Measurements from ENCODE around the gene CARMIL1. TPM values are rescaled to one million over a fixed set of nuclear protein-coding genes. Genes with fewer than 3 reads are reported as not detected.

CARMIL1 gene
- 10.3 TPM for total RNA-seq
- long read RNA-seq, partial matches to known transcripts, result 2 of 9 reads
- long read RNA-seq, other reads (novel, unspliced or antisense), result 7 of 9 reads

GRCh38 chr6:25278914-25279747 is at the start of gene CARMIL1:
Gene CARMIL1 (plus strand): TSS chr6:25279374. CDS start chr6:25279796, 422 bp downstream.
- peak; percentile 93 for DNase-seq (ENCODE audit: low spot score)

DNA sequence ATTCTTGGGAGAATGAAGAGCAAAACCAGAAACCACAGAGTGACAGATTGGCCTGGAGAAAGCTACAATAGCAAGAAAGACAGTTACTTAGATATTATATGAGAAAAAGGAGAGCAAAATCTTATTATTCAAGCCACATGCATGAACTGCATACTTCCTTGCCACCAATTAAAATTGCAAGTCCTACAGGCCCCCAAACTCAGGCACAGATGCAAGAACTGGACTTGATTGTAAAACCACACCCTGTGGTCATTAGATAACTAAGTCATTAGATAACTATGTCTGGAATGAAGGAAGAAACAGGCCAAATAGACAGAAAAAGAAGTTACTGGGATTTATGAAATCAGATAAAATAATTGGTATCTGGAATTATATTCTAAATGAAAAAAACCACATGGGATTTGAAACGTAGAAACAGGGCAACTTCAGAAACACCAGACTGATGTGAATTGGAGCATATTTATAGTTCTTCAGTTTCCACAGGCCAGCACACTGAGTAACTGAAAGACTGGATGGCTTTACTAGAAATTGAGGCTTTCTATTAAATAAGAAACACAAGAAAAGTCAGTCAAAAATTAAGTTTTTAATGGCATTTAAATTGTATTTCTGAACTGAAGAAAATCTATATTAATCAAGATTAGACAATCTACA is 49.4 kb upstream of the CARMIL1 start:
- no peak for DNase-seq (ENCODE audit: low spot score)

DNA sequence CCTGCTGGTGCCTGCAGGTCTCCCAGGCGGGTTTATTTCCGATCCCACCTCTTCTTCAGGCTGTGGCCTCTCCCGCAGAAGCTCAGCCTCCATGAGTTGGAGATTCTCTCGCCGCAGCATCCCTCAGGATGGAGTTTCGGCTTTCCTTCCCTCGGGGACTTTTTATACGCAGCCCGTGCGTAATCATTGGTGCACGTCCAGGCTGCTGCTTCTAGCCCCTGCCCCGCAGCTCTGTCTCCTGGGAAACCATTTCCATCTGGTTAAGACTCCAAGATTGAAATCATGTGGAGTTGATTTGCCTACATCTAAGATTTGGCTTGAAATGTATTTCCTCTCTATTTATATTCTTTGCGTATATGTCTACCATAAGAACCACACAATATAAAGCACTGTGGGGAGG is 46.7 kb upstream of the CARMIL1 start:
- no peak for DNase-seq (ENCODE audit: low spot score)

- no peak for DNase-seq (ENCODE audit: low spot score)
These were observed 45.9 kb upstream of the CARMIL1 start for GRCh38 chr6:25233226-25233625.

DNA sequence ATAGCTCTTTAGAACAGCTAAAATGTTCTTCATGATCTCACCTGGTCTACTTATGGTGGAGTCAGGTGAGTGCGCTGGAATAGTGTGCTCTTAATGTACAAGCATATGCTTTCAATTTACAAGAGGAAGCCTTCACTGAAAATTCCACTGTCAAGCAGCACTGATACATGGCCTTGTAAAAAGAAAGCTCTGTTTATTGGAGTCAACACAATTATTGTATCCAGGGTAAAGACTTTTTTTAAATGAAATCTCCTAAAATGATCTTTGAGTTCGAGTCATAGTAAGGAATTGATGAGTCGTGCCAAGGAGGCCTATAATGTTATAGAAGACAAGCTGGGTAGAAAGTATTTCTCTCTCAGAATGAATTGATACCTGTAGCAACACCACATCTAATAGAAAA is 41.6 kb upstream of the CARMIL1 start:
- no peak for DNase-seq (ENCODE audit: low spot score)

- DNase-seq (ENCODE audit: low spot score), result no peak
These were observed 40.1 kb upstream of the CARMIL1 start for GRCh38 chr6:25239059-25239458.

- DNase-seq (ENCODE audit: low spot score), result no peak
These were observed 39.7 kb upstream of the CARMIL1 start for GRCh38 chr6:25239498-25239897.

DNA sequence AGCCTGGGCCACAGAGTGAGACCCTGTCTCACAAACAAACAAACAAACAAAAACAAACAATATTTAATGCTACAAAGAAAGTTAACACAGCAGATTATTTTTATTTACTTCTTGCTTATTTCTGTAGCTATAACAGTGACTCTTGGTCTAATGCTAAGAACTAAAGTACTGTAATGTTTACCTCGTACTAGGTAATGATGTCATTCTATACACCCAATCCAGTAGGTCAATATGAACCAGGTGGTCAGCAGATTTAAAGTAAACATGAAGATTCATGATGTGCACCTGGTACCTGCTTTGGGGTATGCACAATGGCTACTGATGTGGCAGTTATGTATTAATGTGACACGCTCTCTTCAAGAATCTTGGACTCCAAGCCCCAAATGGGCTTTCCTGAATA is 36.6 kb upstream of the CARMIL1 start:
- no peak for DNase-seq (ENCODE audit: low spot score)

DNA sequence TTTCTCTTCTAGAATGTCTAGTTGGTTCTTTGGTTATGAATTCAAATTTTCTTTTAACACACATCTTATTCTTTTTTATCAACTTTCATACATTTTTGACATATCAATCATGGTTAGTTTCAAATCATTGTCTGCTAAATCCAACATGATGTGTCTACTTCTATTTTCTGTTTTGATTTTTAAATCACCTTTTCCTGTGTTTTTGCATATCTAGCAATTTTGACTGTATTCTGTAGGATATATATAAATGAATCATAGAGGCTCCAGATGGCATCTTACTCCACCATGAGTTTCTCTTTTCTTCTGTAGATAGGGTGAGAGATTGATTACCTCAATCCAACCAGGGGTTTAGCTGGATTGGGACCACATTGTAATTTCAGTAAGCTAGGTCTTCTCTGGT is 34.3 kb upstream of the CARMIL1 start:
- DNase-seq (ENCODE audit: low spot score), result no peak

GRCh38 chr6:25248123-25248522 is 31.1 kb upstream of the CARMIL1 start:
- DNase-seq (ENCODE audit: low spot score), result no peak

DNA sequence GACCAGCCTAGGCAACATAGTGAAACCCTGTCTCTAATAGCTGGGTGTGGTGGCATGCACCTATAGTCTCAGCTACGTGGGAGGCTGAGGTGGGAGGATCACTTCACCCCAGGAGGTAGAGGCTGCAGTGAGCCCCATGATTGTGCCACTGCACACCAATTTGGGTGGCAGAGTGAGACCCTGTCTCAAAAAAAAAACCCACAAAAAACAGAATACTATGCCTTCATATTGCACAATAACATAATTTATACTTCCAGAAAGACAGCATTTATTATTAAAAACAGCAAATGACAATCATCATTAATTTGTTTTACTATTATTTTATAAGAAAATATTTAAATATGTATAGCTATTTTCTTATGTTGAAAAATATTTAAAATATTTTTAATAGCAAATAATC is 30.0 kb upstream of the CARMIL1 start:
- no peak for DNase-seq (ENCODE audit: low spot score)

DNA sequence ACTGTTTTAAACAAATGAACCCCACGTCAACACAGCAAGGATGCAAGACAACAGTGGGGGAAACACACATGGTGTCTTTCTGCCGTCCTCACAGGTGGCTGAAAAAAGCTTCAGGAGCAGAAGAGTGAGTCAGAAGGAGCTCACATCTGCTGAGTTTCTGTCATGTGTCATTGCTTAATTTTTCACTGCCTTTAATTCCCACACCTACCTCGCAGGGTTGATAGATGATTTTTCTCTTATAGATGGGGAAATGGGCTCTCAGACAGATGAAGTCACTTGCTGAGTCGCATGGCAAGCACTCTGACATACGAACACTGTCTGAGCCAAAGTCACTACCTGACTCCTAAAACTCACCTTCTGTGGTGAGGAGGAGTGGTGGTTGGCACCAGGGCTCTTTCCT is 28.3 kb upstream of the CARMIL1 start:
- no peak for DNase-seq (ENCODE audit: low spot score)

DNA sequence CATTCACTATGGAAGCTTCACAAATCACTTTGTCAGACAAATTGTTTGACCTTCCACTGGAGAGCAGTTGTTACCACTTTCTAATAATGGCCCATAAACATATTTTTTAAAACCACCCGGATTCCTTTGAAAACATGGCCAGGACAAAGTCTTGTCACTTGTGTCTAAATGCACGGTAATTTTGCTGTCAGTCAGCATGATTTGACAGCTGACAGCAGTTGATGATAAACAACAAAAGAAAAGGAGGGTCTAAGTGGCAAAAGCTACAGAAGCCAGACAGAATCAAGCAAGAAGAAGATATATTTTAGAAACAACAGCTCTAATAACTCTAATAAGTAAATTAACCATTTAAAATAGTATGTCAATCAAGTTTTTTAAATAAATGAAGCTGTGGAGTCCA is 27.7 kb upstream of the CARMIL1 start:
- DNase-seq (ENCODE audit: low spot score), result no peak

GRCh38 chr6:25253351-25253750 is 25.8 kb upstream of the CARMIL1 start:
- no peak for DNase-seq (ENCODE audit: low spot score)

GRCh38 chr6:25254671-25255070 is 24.5 kb upstream of the CARMIL1 start:
- no peak for DNase-seq (ENCODE audit: low spot score)

GRCh38 chr6:25257686-25258348 is 21.4 kb upstream of the CARMIL1 start:
- no peak for DNase-seq (ENCODE audit: low spot score)

DNA sequence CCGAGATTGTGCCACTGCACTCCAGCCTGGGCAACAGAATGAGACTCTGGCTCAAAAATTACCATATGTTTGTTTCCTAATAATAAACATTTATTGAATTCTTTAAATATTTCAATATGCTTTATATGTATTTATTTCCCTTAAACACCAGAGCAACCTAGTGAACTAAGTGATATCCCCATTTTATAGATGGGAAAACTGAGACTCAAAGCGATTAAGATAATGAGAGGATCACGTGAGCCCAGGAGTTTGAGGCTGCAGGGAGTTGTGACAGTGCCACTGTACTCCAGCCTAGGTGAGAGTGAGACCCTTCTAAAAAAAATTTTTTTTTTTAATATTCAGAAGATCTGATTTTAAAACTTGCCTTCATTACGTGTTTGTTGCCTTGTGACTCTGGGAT is 19.4 kb upstream of the CARMIL1 start:
- DNase-seq (ENCODE audit: low spot score), result no peak

GRCh38 chr6:25263657-25264056 is 15.5 kb upstream of the CARMIL1 start:
- DNase-seq (ENCODE audit: low spot score), result no peak

DNA sequence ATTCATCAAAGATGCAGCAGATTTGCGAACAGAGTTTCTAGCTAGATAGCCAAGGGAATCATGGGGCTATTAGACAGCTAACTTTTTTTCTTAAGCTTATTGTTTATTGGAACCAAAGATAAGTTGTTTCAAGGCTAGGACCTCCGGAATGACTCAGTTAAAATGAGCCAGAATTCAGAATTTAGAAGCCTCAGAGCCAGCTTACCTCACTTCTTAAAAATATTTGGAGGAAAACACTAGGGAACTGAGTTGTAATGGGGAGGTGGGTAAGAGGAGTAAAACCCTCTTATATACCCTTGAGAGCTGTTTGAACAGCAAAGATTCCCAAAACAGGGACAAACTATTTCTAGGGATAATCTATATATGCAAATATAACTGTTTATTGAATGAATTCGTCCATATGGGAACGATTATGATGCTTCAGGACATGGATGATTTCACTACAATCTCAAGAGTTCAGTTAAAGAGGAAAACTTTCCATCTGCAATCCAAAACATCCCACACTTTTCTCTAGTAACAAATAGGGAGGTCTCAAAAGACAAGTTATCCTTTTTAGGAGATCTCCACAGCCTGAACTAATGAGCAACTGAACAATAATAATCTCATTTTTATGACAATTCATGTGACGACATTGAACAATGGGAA is 12.6 kb upstream of the CARMIL1 start:
- no peak for DNase-seq (ENCODE audit: low spot score)

DNA sequence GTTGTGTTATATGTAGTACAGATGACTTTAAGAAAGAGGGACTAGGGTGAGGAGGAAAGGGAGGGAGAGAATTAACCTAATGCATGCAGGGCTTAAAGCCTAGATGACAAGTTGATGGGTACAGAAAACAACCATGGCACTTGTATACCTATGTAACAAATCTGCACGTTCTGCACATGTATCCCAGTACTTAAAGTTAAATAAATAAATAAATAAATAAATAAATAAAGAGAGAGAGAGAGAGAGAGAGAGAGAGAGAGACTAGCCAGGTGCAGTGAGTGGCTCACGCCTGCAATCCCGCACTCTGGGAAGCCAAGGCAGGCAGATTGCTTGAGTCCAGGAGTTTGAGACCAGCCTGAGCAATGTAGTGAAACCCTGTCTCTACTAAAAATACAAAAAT is 11.5 kb upstream of the CARMIL1 start:
- DNase-seq (ENCODE audit: low spot score), result no peak

- no peak for DNase-seq (ENCODE audit: low spot score)
These were observed 8.6 kb upstream of the CARMIL1 start for GRCh38 chr6:25270559-25270958.

GRCh38 chr6:25275436-25275835 is 3.7 kb upstream of the CARMIL1 start:
- no peak for DNase-seq (ENCODE audit: low spot score)

Measured in mesenteric fat pad (tissue), 1 donor.